BJ (cell line): ENCODE data around the gene VPS36. TPM values are rescaled to one million over a fixed set of nuclear protein-coding genes. Genes with fewer than 3 reads are reported as not detected.

Experiments
- CTCF ChIA-PET: fragments of 350-600 bp; formaldehyde crosslinking; extraction: SDS; loops from one replicate; lab custom pipeline; 2021; ENCODE audit warnings: antibody characterized with exemption, inconsistent platforms; lab: Yijun Ruan, JAX
- POLR2A ChIA-PET: fragments of 300-600 bp; sonication (Branson Sonifier 250); formaldehyde crosslinking; extraction: SDS; loops from one replicate; lab custom pipeline; 2021; ENCODE audit warnings: antibody characterized with exemption; lab: Charles Lee
- DNase-seq: peaks from one replicate; pipeline ENCODE4 v3.0.0-alpha.2; 2011; ENCODE audit warnings: low read depth
- H3K27me3 ChIP-seq: 2 replicates; pipeline ENCODE4 v1.6.0; 2011; ENCODE audit warnings: low read length; ENCODE audit not compliant: control insufficient read depth, insufficient read depth
- H3K36me3 ChIP-seq: 2 replicates; pipeline ENCODE4 v1.5.1; 2011; ENCODE audit warnings: low read length; ENCODE audit not compliant: control insufficient read depth, insufficient read depth
- H3K4me3 ChIP-seq: 2 replicates; pipeline ENCODE4 v1.5.1; 2011; ENCODE audit warnings: low read depth, mild to moderate bottlenecking, control low read depth, low read length
- polyA plus RNA-seq: library from polyadenylated mRNA; depleted of rRNA; stranded (reverse); fragments of >200 nt; gene quantifications from 2 replicates; pipeline ENCODE4 v1.2.3, GENCODE V29; 2011
- TF ChIP-seq, protein P1 (sequence below): IDR thresholded peaks from 2 replicates; pipeline ENCODE4 v1.5.1; 2011; ENCODE audit warnings: low read depth, mild to moderate bottlenecking, control low read depth, inconsistent platforms, low read length, moderate library complexity; ENCODE audit not compliant: insufficient read depth

Gene VPS36
- polyA plus RNA-seq, 1 experiment: 10.0 TPM

DNA sequence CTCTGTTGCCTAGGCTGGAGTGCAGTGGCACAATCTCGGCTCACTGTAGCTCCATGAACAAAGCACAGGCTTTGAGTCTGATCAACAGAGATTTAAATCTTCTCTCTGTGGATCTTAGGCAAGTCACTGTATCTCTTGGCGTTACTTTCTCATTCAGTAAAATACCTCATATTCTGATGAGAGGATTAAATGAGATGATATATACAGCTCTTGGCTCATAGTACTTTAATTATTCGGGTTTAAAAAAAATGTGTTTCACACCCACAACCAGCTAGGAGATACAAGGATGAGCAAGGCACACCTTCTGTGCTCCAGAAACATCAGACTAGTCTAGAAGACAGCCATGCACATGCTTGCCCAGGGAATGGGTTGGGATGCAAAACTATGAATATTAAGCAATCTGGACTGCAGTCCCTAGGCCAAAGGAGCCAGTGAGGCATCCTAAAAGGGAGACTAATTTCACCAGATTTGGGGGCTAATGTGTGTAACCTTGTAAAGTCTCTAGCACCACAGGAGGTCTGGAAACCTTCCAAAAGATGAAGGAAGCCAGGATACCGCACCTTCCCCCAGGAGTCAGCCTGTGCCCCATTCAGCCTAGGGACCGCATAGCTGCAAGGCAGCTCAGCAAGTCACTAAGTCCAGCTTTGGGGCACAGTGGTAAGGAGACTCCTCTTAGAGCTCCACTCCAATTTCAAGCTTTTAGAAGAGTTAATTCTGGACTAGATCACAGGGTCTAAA, 2.5 kb downstream of the VPS36 start:
- POLR2A ChIA-PET: no interaction called here
- DNase-seq: no peak
- CTCF ChIA-PET: interaction anchor here (1.2 to 1.9 kb wide), 4 partner anchors 11 to 246 kb away, joined by 3 to 7 read pairs (median 4); no protein-coding TSS in a partner anchor

DNA sequence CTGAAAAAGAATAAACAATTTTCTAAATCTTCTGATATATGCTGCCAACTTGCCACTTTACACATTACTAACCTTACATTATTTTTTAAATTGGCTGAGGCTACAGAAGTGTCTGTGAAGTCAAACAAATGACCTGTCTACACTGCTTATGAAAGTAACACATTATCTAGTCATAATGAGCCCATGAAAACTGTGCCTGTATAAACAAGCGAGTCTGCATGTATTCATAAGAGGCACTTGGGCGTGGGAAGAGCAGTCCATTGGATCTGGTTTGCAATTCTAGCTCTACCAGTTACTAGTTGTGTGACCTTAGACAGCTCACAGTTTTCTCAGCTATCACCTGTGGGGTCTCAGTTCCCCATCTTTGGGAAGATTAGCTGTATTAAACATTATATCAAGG, 3.1 kb downstream of the VPS36 start:
- ChIA-PET POLR2A (no interaction called here), CTCF (interaction anchor here (1.2 to 1.9 kb wide), 3 partner anchors 11 to 104 kb away, joined by 3 to 7 read pairs (median 3); no protein-coding TSS in a partner anchor)
- no peaks in the 10 kb centered on the region for H3K27me3 ChIP-seq
- H3K36me3 ChIP-seq: no peaks in the 10 kb centered on the region
- TF ChIP-seq, protein P1, sequence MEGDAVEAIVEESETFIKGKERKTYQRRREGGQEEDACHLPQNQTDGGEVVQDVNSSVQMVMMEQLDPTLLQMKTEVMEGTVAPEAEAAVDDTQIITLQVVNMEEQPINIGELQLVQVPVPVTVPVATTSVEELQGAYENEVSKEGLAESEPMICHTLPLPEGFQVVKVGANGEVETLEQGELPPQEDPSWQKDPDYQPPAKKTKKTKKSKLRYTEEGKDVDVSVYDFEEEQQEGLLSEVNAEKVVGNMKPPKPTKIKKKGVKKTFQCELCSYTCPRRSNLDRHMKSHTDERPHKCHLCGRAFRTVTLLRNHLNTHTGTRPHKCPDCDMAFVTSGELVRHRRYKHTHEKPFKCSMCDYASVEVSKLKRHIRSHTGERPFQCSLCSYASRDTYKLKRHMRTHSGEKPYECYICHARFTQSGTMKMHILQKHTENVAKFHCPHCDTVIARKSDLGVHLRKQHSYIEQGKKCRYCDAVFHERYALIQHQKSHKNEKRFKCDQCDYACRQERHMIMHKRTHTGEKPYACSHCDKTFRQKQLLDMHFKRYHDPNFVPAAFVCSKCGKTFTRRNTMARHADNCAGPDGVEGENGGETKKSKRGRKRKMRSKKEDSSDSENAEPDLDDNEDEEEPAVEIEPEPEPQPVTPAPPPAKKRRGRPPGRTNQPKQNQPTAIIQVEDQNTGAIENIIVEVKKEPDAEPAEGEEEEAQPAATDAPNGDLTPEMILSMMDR: no peak
- no peak for DNase-seq
- no peak overlapping the region for H3K4me3 ChIP-seq

More for the DNA sequence above, 2.5 kb downstream of the VPS36 start:
- Histone ChIP-seq H3K4me3 (no peak overlapping the region), H3K27me3 (no peaks in the 10 kb centered on the region), H3K36me3 (no peaks in the 10 kb centered on the region)
- TF ChIP-seq, protein P1: no peak

DNA sequence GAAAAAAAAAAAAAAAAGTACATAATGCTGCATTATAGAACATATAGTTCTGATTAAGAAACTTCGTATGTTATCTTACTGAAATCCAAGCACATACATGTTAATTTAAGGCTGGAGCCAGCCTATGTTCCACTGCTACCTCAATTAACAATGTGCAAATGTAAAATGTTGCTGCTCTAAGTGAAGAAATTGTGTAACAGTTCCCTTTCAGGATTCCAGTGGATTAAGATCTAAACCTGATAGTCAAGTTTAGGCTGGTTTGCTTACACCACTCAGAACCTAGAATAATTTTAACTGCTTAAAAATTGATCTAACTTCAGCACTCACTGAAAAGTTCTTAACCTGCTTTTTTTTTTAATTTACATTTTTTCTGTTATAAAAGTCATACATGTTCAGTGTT, 4.2 kb downstream of the VPS36 start:
- TF ChIP-seq, protein P1: no peak
- no peak for DNase-seq
- ChIA-PET POLR2A (no interaction called here), CTCF (no interaction called here)
- Histone ChIP-seq H3K4me3 (no peak overlapping the region), H3K36me3 (no peaks in the 10 kb centered on the region; the same call in 1 of the 2 replicates), H3K27me3 (no peaks in the 10 kb centered on the region)

DNA sequence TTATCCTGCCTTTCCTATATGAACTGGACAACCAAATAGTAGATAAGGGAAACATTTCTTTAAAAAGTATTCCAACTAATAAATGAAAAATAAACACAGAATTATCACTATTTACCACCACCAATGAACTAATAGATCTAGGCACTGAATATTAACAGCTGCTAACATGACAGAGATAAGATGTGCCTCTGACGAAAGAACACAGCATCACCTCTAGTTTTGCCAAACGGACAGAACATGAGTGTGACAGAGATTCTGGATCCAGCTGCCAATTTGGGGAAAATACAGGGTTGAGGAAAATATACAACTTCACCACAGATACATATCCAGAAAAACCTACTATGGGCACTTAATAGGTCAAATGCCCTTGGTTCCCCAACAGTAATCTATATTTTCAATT, 18.0 kb downstream of the VPS36 start:
- TF ChIP-seq, protein P1: no peak
- Histone ChIP-seq H3K36me3 (peaks cover 4% of the 10 kb centered on the region), H3K27me3 (no peaks in the 10 kb centered on the region), H3K4me3 (no peak overlapping the region)
- ChIA-PET POLR2A (no interaction called here), CTCF (interaction anchor here (2.1 kb wide), 1 partner anchor 18 kb away, joined by 7 read pairs; the partner anchor contains the start of gene VPS36)
- no peak for DNase-seq

DNA sequence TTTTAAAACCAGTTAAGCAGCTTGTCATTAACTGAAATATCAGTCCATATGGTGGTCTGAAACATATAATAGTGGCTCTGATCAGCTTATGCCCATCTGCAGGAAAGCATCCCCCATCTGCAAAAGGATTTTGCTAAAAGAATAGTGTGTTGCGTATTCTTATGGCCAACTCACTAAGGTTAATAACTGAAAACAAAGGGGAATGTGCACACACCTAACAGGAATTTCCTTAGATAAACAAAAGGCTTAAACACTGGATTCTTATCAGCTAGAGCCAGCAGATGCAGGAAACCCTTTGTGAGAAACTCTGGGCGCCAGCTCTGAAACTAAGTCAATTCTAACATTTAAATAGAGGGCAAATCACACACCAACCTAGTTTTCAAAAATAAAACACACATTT, 22.1 kb downstream of the VPS36 start:
- CTCF ChIA-PET: interaction anchor here (0.5 to 1.9 kb wide), 3 partner anchors 21 to 31 kb away, joined by 3 to 6 read pairs (median 5); no protein-coding TSS in a partner anchor
- DNase-seq: no peak
- Histone ChIP-seq H3K27me3 (no peaks in the 10 kb centered on the region), H3K36me3 (peaks cover 3% of the 10 kb centered on the region), H3K4me3 (no peak overlapping the region)
- POLR2A ChIA-PET: no interaction called here
- TF ChIP-seq, protein P1: no peak
